A673 (cell line): ENCODE measurements around the gene CD8A. TPM values are rescaled to one million over a fixed set of nuclear protein-coding genes. Genes with fewer than 3 reads are reported as not detected.

Source experiments
- total RNA-seq: library from RNA; stranded (reverse); gene quantifications from 2 replicates; pipeline ENCODE4 v1.2.3, GENCODE V29; 2021

CD8A gene
- total RNA-seq, 1 experiment from 2014 or later: not detected

Other genes with a start within 250 kb of the CD8A start
- 87.5 and 89.0 TPM in 2 replicates for gene CHMP3, start 227.5 kb downstream of the CD8A start, total RNA-seq
- 10.1 and 13.4 TPM in 2 replicates for gene RNF103, start 167.0 kb downstream of the CD8A start, total RNA-seq
- gene RMND5A, start 70.6 kb downstream of the CD8A start, total RNA-seq: 38.7 and 42.9 TPM in 2 replicates
- gene CD8B, start 71.0 kb upstream of the CD8A start, total RNA-seq: not detected in 2 replicates
- 2.5 and 4.1 TPM in 2 replicates for gene RGPD1, start 151.2 kb upstream of the CD8A start, total RNA-seq
- gene PLGLB1, start 230.9 kb upstream of the CD8A start, total RNA-seq: 2.0 and 3.3 TPM in 2 replicates